Colonic mucosa (tissue), 4 donors: ENCODE data around the gene ATAD2B. TPM values are rescaled to one million over a fixed set of nuclear protein-coding genes. Genes with fewer than 3 reads are reported as not detected.
"Not testable (repeated sequence)": the region's sequence is repeated elsewhere in the genome, so short reads cannot be mapped to it uniquely, and the experiment has no call there.

ENCODE experiments used
- DNase-seq: peaks from one replicate; pipeline ENCODE4 v3.0.0-alpha.2; 2020
- H3K27ac ChIP-seq: fragments of 200-600 bp; one replicate; pipeline ENCODE4 v1.8.0; 2021
- H3K27me3 ChIP-seq: fragments of 200-600 bp; one replicate; pipeline ENCODE4 v1.8.0; 2021
- H3K36me3 ChIP-seq: fragments of 200-600 bp; one replicate; pipeline ENCODE4 v1.8.0; 2021
- H3K4me1 ChIP-seq: fragments of 200-600 bp; one replicate; pipeline ENCODE4 v1.8.0; 2021; ENCODE audit warnings: mild to moderate bottlenecking
- H3K4me3 ChIP-seq: fragments of 200-600 bp; one replicate; pipeline ENCODE4 v1.8.0; 2021
- H3K9ac ChIP-seq, 2 donors: one replicate each; pipeline ENCODE4 v1.7.0; 2013; ENCODE audit warnings: control low read depth in 2 of 2, low read depth in 2 of 2, low read length in 2 of 2
- H3K9me3 ChIP-seq: fragments of 200-600 bp; one replicate; pipeline ENCODE4 v1.8.0; 2021
- intact Hi-C: fragments of 100-400 bp; cut with DNase I; formaldehyde crosslinking; loops from one replicate; pipeline ENCODE4 v1.14.1; 2022
- total RNA-seq, 2 donors: library from RNA; stranded (reverse); fragmentation: NEBNext Ultra II Directional in 1 of 2; extraction: Animal tissue kit (Norgen Biotek cat#: 25700) in 1 of 2; gene quantifications; one replicate each; pipeline ENCODE4 v1.2.1, GENCODE V29; 2021
- TF ChIP-seq, protein P1 (sequence below): fragments of 200-600 bp; IDR thresholded peaks from one replicate; pipeline ENCODE4 v1.8.0; 2022; ENCODE audit warnings: antibody characterized with exemption, mild to moderate bottlenecking
- donor health status: healthy.
- donor health status: DM: no; HTN: no; CAD: no.
- donor health status: DM: no; HTN: no; CAD: no.

The ATAD2B gene
- total RNA-seq, 2 donors from 2014 or later = 19.2 to 21.7 TPM

DNA sequence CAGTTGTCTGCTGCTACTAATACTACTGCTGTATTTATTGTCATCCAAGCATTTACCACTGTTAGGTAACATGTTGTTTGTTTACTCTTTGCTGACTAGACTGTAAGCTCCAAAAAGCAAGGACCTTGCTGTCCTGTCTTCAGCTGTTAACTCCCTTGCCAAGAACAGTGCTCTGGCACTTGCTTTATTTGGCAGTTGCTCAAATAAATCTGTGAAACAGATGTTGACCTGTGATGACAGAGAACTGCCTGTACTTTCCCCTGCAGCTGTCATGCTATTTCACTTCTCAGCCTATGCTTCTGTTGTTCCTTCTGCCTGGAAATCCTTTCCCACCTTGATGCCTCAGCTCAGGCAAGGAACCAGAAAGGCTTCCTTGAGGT lies 181.2 kb downstream of the ATAD2B start:
- intact Hi-C loops = no loop called here
- H3K4me3 ChIP-seq = no peak overlapping the region
- TF ChIP-seq, protein P1, sequence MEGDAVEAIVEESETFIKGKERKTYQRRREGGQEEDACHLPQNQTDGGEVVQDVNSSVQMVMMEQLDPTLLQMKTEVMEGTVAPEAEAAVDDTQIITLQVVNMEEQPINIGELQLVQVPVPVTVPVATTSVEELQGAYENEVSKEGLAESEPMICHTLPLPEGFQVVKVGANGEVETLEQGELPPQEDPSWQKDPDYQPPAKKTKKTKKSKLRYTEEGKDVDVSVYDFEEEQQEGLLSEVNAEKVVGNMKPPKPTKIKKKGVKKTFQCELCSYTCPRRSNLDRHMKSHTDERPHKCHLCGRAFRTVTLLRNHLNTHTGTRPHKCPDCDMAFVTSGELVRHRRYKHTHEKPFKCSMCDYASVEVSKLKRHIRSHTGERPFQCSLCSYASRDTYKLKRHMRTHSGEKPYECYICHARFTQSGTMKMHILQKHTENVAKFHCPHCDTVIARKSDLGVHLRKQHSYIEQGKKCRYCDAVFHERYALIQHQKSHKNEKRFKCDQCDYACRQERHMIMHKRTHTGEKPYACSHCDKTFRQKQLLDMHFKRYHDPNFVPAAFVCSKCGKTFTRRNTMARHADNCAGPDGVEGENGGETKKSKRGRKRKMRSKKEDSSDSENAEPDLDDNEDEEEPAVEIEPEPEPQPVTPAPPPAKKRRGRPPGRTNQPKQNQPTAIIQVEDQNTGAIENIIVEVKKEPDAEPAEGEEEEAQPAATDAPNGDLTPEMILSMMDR = no peak
- H3K9me3 ChIP-seq = no peaks in the 10 kb centered on the region
- no peaks in the 10 kb centered on the region for H3K4me1 ChIP-seq
- H3K27me3 ChIP-seq = no peaks in the 10 kb centered on the region
- no peaks in the 10 kb centered on the region for H3K36me3 ChIP-seq
- no peak overlapping the region for H3K9ac ChIP-seq
- no peak for DNase-seq
- no peak overlapping the region for H3K27ac ChIP-seq

DNA sequence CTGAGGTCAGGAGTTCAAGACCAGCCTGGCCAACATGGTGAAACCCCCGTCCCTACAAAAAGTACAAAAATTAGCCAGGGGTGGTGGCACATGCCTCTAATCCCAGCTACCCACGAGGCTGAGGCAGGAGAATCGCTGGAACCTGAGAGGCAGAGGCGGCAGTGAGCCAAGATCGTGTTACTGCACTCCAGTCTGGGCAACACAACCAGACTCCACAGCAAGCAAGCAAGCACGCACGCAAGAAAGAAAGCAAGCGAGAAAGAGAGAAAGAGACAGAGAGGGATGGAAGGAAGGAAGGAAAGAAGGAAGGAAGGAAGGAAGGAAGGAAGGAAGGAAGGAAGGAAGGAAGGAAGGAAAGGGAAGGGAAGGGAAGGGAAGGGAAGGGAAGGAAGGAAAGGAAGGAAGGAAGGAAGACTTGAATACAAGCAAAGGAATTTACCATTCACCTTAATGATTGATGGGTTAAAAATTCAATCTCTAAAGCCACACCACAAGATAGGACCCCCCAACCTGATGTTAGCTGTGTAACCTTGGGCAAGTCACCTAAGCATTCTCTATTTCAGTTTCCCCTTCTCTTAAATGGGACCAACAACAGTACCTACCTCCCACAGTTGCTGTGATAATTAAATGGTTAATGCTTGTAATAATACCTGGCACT lies 181.7 kb downstream of the ATAD2B start:
- Histone ChIP-seq H3K4me1 (no peaks in the 10 kb centered on the region), H3K9me3 (no peaks in the 10 kb centered on the region), H3K27ac (no peak overlapping the region), H3K27me3 (no peaks in the 10 kb centered on the region), H3K4me3 (no peak overlapping the region), H3K36me3 (no peaks in the 10 kb centered on the region), H3K9ac (no peak overlapping the region)
- intact Hi-C loops = no loop called here
- DNase-seq = no peak
- TF ChIP-seq, protein P1 = no peak

DNA sequence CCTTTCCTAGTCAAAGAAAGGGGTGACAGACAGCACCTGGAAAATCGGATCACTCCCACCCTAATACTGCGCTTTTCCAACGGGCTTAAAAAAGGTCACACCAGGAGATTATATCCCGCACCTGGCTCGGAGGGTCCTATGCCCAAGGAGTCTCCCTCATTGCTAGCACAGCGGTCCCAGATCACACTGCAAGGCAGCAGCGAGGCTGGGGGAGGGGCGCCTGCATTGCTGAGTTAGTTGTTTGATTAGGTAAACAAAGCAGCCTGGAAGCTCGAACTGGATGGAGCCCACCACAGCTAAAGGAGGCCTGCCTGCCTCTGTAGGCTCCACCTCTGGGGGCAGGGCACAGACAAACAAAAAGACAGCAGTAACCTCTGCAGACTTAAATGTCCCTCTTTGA lies 190.1 kb downstream of the ATAD2B start:
- intact Hi-C loops, H3K27ac ChIP-seq, DNase-seq: not testable (repeated sequence)

DNA sequence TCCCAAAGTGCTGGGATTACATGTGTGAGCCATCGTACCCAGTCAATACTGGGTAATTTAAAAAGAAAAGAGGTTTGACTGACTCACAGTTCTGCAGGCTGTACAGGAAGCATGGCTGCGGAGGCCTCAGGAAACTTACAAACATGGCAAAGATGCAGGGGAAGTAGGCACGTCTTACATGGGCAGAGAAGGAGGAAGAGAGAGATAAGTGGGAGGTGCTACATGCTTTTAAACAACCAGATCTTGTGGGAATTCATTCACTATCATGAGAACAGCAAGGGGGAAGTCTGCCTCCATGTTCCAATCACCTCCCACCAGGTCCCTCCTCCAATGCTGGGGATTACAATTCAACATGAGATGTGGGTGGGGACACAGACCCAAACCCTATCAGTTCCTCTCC lies 192.5 kb downstream of the ATAD2B start:
- H3K9ac ChIP-seq = no peak overlapping the region
- H3K9me3 ChIP-seq = no peaks in the 10 kb centered on the region
- H3K4me1 ChIP-seq = no peaks in the 10 kb centered on the region
- no peaks in the 10 kb centered on the region for H3K27me3 ChIP-seq
- no peak for DNase-seq
- no peaks in the 10 kb centered on the region for H3K36me3 ChIP-seq
- H3K27ac ChIP-seq = no peak overlapping the region
- intact Hi-C loops = no loop called here
- no peak overlapping the region for H3K4me3 ChIP-seq
- TF ChIP-seq, protein P1 = no peak

More for the DNA sequence above, 190.1 kb downstream of the ATAD2B start:
- not testable (repeated sequence) for H3K36me3 ChIP-seq, H3K9me3 ChIP-seq, H3K4me3 ChIP-seq, H3K27me3 ChIP-seq, H3K4me1 ChIP-seq, H3K9ac ChIP-seq

DNA sequence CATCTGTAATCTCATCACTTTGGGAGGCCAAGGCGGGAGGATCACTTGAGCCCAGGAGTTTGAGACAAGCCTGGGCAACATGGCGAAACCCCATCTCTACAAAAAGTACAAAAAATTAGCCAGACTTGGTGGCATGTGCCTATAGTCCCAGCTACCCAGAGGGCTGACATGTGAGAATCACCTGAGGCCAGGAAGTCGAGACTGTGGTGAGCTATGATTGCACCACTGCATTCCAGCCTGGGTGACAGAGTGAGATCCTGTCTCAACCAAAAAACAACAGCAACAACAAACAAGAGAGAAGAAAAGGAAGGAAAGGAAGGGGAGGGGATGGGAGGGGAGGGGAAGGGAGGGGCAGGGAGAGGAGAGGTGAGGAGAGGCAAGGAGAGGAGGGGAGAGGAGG lies 203.9 kb downstream of the ATAD2B start:
- H3K4me3 ChIP-seq, DNase-seq, intact Hi-C loops, H3K9ac ChIP-seq, H3K27ac ChIP-seq, H3K4me1 ChIP-seq, H3K9me3 ChIP-seq, H3K36me3 ChIP-seq, H3K27me3 ChIP-seq: not testable (repeated sequence)

DNA sequence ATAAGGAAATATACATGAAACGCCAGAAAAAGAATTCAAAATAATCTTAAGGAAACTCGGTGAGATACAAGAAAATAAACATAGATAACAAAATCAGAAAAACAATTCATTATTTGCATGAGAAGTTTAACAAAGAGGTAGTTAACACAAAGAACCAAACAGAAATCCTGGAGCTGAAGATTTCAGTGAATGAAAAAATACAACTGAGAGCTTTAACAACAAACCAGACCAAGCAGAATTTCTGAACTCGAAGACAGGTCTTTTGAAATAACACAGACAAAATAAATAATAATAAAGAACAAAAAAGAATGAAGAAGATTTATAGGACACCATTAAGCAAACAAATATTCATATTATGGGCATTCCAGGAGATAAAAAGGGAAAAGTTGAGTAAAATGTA lies 204.7 kb downstream of the ATAD2B start:
- Histone ChIP-seq H3K9me3 (no peaks in the 10 kb centered on the region), H3K9ac (no peak overlapping the region), H3K27ac (no peak overlapping the region), H3K27me3 (no peaks in the 10 kb centered on the region), H3K36me3 (no peaks in the 10 kb centered on the region), H3K4me1 (no peaks in the 10 kb centered on the region), H3K4me3 (no peak overlapping the region)
- TF ChIP-seq, protein P1 = no peak
- intact Hi-C loops = no loop called here
- DNase-seq = no peak
